GM23338 (cell line): ENCODE data around the gene EXOC6B. TPM values are rescaled to one million over a fixed set of nuclear protein-coding genes. Genes with fewer than 3 reads are reported as not detected.

Source experiments
- ATAC-seq: fragments of 200-7000 bp; cut with Tn5 transposase; 3 replicates; pipeline ENCODE4 v1.9.1; 2020
- DNase-seq: peaks from one replicate; pipeline ENCODE4 v3.0.0-alpha.2; 2015; ENCODE audit warnings: low spot score
- H2AFZ ChIP-seq: fragments of 200-600 bp; sonication (generic); 2 replicates; pipeline ENCODE4 v1.8.0; 2016; ENCODE audit warnings: antibody characterized with exemption, mild to moderate bottlenecking, moderate library complexity
- H3F3A ChIP-seq: fragments of 200-600 bp; sonication (generic); replicated peaks from 2 replicates; pipeline ENCODE4 v1.8.0; 2017; ENCODE audit warnings: antibody characterized with exemption, mixed run types, low read depth
- H3K27ac ChIP-seq: fragments of 200-600 bp; sonication (generic); 2 replicates; pipeline ENCODE4 v1.6.1; 2016; ENCODE audit warnings: low read depth
- H3K27me3 ChIP-seq: fragments of 200-600 bp; sonication (generic); 2 replicates; pipeline ENCODE4 v1.8.0; 2016; ENCODE audit warnings: mild to moderate bottlenecking, mixed run types, moderate library complexity; ENCODE audit not compliant: insufficient read depth
- H3K36me3 ChIP-seq: fragments of 200-600 bp; sonication (generic); 2 replicates; pipeline ENCODE4 v1.8.0; 2016; ENCODE audit warnings: mild to moderate bottlenecking; ENCODE audit not compliant: insufficient read depth
- H3K4me1 ChIP-seq: fragments of 200-600 bp; sonication (generic); 2 replicates; pipeline ENCODE4 v1.8.0; 2016; ENCODE audit warnings: mild to moderate bottlenecking, moderate library complexity; ENCODE audit not compliant: insufficient read depth
- H3K4me2 ChIP-seq: fragments of 200-600 bp; sonication (generic); 2 replicates; pipeline ENCODE4 v1.7.1; 2017; ENCODE audit warnings: mixed run types
- H3K4me3 ChIP-seq: fragments of 200-600 bp; sonication (generic); 2 replicates; pipeline ENCODE4 v1.6.1; 2016; ENCODE audit warnings: mixed run types
- H3K79me2 ChIP-seq: fragments of 200-600 bp; sonication (generic); replicated peaks from 2 replicates; pipeline ENCODE4 v1.8.0; 2017; ENCODE audit warnings: mild to moderate bottlenecking; ENCODE audit not compliant: insufficient read depth
- H3K9me2 ChIP-seq: fragments of 200-600 bp; sonication (generic); 2 replicates; pipeline ENCODE4 v1.8.0; 2017; ENCODE audit not compliant: insufficient read depth
- H4K20me1 ChIP-seq: fragments of 200-600 bp; sonication (generic); replicated peaks from 2 replicates; pipeline ENCODE4 v1.8.0; 2017; ENCODE audit warnings: mild to moderate bottlenecking; ENCODE audit not compliant: insufficient read depth
- H3K27ac Mint-ChIP-seq: 2 replicates; pipeline ENCODE4 v1.8.0; 2020; ENCODE audit warnings: inconsistent platforms, mild to moderate bottlenecking, moderate library complexity, mixed read lengths
- H3K27me3 Mint-ChIP-seq: 3 replicates; pipeline ENCODE4 v1.8.0; 2022; ENCODE audit warnings: low read depth, mild to moderate bottlenecking, moderate library complexity, mixed read lengths, inconsistent platforms; ENCODE audit not compliant: insufficient read depth, poor library complexity
- H3K36me3 Mint-ChIP-seq: 3 replicates; pipeline ENCODE4 v1.8.0; 2021; ENCODE audit warnings: low read depth, mild to moderate bottlenecking, inconsistent platforms, moderate library complexity, mixed read lengths
- H3K4me1 Mint-ChIP-seq: 3 replicates; pipeline ENCODE4 v1.8.0; 2020; ENCODE audit warnings: mild to moderate bottlenecking, inconsistent platforms, mixed read lengths
- H3K4me3 Mint-ChIP-seq: 3 replicates; pipeline ENCODE4 v1.8.0; 2021; ENCODE audit warnings: moderate library complexity, mild to moderate bottlenecking, inconsistent platforms, mixed read lengths
- H3K9me3 Mint-ChIP-seq: 3 replicates; pipeline ENCODE4 v1.8.0; 2020; ENCODE audit warnings: moderate library complexity, mild to moderate bottlenecking, inconsistent platforms, mixed read lengths
- CREB1 ChIP-seq: fragments of 250-450 bp; sonication (Bioruptor Pico); IDR thresholded peaks from 2 replicates; pipeline ENCODE4 v1.5.0; 2020; ENCODE audit warnings: low read depth, mild to moderate bottlenecking, moderate library complexity
- EZH2 ChIP-seq: fragments of 200-600 bp; sonication (generic); IDR thresholded peaks from one replicate; pipeline ENCODE4 v1.8.0; 2017; ENCODE audit warnings: antibody characterized with exemption, mild to moderate bottlenecking, low read depth; ENCODE audit not compliant: unreplicated experiment
- EZH2phosphoT487 ChIP-seq: fragments of 200-600 bp; sonication (generic); IDR thresholded peaks from one replicate; pipeline ENCODE4 v1.8.1; 2018; ENCODE audit warnings: antibody characterized with exemption; ENCODE audit not compliant: unreplicated experiment
- JUNB ChIP-seq: IDR thresholded peaks from one replicate; pipeline ENCODE4 v1.6.1; 2016; ENCODE audit warnings: antibody characterized with exemption; ENCODE audit not compliant: unreplicated experiment
- NANOG ChIP-seq: IDR thresholded peaks from 2 replicates; pipeline ENCODE4 v1.6.1; 2016; ENCODE audit warnings: antibody characterized with exemption, borderline replicate concordance
- POLR2AphosphoS5 ChIP-seq: IDR thresholded peaks from 2 replicates; pipeline ENCODE4 v1.6.1; 2016; ENCODE audit warnings: antibody characterized with exemption, low read depth
- STAT1 ChIP-seq: IDR thresholded peaks from one replicate; pipeline ENCODE4 v1.6.1; 2016; ENCODE audit warnings: antibody characterized with exemption; ENCODE audit not compliant: unreplicated experiment
- ZNF114 ChIP-seq: fragments of 250-450 bp; sonication (Bioruptor Pico); IDR thresholded peaks from 2 replicates; pipeline ENCODE4 v1.5.0; 2020; ENCODE audit warnings: mild to moderate bottlenecking, moderate library complexity
- ZNF331 ChIP-seq: fragments of 250-450 bp; sonication (Bioruptor Pico); IDR thresholded peaks from 2 replicates; pipeline ENCODE4 v1.5.0; 2020; ENCODE audit warnings: low read depth, mild to moderate bottlenecking, moderate library complexity
- polyA plus RNA-seq: library from polyadenylated mRNA; unstranded; fragments of >200 nt; fragmentation: Nextera tagmentation; extraction: Ambion mirVana; gene quantifications from 2 replicates; pipeline ENCODE4 v1.2.1, GENCODE V29; 2016
- total RNA-seq: library from RNA; depleted of rRNA; stranded (reverse); fragments of >200 nt; shearing (Covaris generic); gene quantifications from 2 replicates; pipeline ENCODE4 v1.2.3, GENCODE V29; 2014
- TF ChIP-seq, protein P1 (sequence below): fragments of 250-450 bp; sonication (Bioruptor Pico); IDR thresholded peaks from 2 replicates; pipeline ENCODE4 v1.5.0; 2020; ENCODE audit warnings: mild to moderate bottlenecking, moderate library complexity
- TF ChIP-seq, protein P2 (sequence below): IDR thresholded peaks from one replicate; pipeline ENCODE4 v1.6.1; 2018; ENCODE audit warnings: antibody characterized with exemption; ENCODE audit not compliant: unreplicated experiment
- TF ChIP-seq, protein P3 (sequence below): IDR thresholded peaks from 2 replicates; pipeline ENCODE4 v1.6.1; 2016; ENCODE audit warnings: antibody characterized with exemption
- TF ChIP-seq, protein P4 (sequence below), 2 experiments: fragments of 200-600 bp in 1 of 2; sonication (generic) in 1 of 2; conservative IDR thresholded peaks; 2 replicates each; pipeline versions ENCODE4 v1.5.1 to v1.6.1; 2016 to 2017; ENCODE audit warnings: antibody characterized with exemption in 2 of 2, low read depth in 2 of 2, mild to moderate bottlenecking in 2 of 2, moderate library complexity in 1 of 2

Gene EXOC6B
- total and polyA plus RNA-seq, 2 experiments from 2014 or later, result 7.2 to 45.9 TPM

DNA sequence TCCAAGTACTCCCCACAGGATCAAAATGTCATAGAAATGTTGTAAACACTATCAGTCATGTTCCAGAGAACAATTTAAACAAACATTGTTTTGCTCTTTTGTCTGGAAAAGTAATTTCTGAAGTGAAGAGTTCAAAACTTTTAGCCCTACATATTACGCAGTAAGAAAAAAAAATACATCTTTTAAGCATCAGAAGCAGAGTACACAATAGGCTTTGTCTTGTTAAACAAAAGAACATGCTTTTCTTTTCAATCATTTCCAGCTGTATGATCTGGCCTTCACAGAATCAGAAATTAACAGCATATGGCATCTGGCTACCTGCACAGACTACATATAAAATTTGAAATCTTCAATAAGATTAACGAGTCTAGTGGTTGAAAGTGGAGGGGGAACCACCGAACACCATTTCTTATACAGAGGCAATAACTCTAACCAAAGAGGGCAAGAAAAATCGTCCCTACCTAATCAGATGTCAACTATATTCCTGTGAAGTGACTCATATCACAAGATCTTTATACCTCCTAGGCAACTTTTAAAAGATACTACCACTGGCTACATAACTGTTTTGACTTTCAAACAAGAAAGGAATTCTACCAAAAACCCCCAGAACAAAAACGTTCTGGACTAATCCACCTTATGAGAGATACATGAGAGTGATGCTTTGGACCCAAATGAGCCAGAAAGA lies 149.3 kb downstream of the EXOC6B start:
- Histone ChIP-seq H3K9me2 (no peaks in the 10 kb centered on the region), H3K36me3 (no peaks in the 10 kb centered on the region)
- no peaks in the 10 kb centered on the region for H3K9me3 Mint-ChIP-seq

More for the DNA sequence above, 149.3 kb downstream of the EXOC6B start:
- Histone ChIP-seq H3K27ac (no peak overlapping the region), H3K4me3 (no peak overlapping the region), H4K20me1 (no peaks in the 10 kb centered on the region), H3K79me2 (no peaks in the 10 kb centered on the region), H2AFZ (no peak overlapping the region), H3K4me1 (no peaks in the 10 kb centered on the region), H3K4me2 (no peak overlapping the region), H3K27me3 (no peaks in the 10 kb centered on the region), H3F3A (no peaks in the 10 kb centered on the region)
- ATAC-seq (no peak), DNase-seq (no peak)
- H3K36me3 Mint-ChIP-seq, result no peaks in the 10 kb centered on the region
- peaks cover 3% of the 10 kb centered on the region; the same call in 1 of the 3 replicates for H3K4me1 Mint-ChIP-seq
- peaks cover 7% of the 10 kb centered on the region for H3K27me3 Mint-ChIP-seq
- H3K27ac Mint-ChIP-seq, result no peak overlapping the region
- TF ChIP-seq JUNB (no peak), NANOG (no peak), EZH2phosphoT487 (no peak), CREB1 (CRISPR knock-in tag) (no peak), ZNF331 (no peak), EZH2 (no peak), ZNF114 (CRISPR knock-in tag) (no peak), POLR2AphosphoS5 (no peak), STAT1 (no peak)
- TF ChIP-seq, protein P1, sequence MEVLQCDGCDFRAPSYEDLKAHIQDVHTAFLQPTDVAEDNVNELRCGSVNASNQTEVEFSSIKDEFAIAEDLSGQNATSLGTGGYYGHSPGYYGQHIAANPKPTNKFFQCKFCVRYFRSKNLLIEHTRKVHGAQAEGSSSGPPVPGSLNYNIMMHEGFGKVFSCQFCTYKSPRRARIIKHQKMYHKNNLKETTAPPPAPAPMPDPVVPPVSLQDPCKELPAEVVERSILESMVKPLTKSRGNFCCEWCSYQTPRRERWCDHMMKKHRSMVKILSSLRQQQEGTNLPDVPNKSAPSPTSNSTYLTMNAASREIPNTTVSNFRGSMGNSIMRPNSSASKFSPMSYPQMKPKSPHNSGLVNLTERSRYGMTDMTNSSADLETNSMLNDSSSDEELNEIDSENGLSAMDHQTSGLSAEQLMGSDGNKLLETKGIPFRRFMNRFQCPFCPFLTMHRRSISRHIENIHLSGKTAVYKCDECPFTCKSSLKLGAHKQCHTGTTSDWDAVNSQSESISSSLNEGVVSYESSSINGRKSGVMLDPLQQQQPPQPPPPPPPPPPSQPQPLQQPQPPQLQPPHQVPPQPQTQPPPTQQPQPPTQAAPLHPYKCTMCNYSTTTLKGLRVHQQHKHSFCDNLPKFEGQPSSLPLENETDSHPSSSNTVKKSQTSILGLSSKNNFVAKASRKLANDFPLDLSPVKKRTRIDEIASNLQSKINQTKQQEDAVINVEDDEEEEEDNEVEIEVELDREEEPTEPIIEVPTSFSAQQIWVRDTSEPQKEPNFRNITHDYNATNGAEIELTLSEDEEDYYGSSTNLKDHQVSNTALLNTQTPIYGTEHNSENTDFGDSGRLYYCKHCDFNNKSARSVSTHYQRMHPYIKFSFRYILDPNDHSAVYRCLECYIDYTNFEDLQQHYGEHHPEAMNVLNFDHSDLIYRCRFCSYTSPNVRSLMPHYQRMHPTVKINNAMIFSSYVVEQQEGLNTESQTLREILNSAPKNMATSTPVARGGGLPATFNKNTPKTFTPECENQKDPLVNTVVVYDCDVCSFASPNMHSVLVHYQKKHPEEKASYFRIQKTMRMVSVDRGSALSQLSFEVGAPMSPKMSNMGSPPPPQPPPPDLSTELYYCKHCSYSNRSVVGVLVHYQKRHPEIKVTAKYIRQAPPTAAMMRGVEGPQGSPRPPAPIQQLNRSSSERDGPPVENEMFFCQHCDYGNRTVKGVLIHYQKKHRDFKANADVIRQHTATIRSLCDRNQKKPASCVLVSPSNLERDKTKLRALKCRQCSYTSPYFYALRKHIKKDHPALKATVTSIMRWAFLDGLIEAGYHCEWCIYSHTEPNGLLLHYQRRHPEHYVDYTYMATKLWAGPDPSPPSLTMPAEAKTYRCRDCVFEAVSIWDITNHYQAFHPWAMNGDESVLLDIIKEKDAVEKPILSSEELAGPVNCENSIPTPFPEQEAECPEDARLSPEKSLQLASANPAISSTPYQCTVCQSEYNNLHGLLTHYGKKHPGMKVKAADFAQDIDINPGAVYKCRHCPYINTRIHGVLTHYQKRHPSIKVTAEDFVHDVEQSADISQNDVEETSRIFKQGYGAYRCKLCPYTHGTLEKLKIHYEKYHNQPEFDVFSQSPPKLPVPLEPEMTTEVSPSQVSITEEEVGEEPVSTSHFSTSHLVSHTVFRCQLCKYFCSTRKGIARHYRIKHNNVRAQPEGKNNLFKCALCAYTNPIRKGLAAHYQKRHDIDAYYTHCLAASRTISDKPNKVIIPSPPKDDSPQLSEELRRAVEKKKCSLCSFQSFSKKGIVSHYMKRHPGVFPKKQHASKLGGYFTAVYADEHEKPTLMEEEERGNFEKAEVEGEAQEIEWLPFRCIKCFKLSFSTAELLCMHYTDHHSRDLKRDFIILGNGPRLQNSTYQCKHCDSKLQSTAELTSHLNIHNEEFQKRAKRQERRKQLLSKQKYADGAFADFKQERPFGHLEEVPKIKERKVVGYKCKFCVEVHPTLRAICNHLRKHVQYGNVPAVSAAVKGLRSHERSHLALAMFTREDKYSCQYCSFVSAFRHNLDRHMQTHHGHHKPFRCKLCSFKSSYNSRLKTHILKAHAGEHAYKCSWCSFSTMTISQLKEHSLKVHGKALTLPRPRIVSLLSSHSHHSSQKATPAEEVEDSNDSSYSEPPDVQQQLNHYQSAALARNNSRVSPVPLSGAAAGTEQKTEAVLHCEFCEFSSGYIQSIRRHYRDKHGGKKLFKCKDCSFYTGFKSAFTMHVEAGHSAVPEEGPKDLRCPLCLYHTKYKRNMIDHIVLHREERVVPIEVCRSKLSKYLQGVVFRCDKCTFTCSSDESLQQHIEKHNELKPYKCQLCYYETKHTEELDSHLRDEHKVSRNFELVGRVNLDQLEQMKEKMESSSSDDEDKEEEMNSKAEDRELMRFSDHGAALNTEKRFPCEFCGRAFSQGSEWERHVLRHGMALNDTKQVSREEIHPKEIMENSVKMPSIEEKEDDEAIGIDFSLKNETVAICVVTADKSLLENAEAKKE, result no peak
- TF ChIP-seq, protein P2, sequence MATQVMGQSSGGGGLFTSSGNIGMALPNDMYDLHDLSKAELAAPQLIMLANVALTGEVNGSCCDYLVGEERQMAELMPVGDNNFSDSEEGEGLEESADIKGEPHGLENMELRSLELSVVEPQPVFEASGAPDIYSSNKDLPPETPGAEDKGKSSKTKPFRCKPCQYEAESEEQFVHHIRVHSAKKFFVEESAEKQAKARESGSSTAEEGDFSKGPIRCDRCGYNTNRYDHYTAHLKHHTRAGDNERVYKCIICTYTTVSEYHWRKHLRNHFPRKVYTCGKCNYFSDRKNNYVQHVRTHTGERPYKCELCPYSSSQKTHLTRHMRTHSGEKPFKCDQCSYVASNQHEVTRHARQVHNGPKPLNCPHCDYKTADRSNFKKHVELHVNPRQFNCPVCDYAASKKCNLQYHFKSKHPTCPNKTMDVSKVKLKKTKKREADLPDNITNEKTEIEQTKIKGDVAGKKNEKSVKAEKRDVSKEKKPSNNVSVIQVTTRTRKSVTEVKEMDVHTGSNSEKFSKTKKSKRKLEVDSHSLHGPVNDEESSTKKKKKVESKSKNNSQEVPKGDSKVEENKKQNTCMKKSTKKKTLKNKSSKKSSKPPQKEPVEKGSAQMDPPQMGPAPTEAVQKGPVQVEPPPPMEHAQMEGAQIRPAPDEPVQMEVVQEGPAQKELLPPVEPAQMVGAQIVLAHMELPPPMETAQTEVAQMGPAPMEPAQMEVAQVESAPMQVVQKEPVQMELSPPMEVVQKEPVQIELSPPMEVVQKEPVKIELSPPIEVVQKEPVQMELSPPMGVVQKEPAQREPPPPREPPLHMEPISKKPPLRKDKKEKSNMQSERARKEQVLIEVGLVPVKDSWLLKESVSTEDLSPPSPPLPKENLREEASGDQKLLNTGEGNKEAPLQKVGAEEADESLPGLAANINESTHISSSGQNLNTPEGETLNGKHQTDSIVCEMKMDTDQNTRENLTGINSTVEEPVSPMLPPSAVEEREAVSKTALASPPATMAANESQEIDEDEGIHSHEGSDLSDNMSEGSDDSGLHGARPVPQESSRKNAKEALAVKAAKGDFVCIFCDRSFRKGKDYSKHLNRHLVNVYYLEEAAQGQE, result no peak
- TF ChIP-seq, protein P3, sequence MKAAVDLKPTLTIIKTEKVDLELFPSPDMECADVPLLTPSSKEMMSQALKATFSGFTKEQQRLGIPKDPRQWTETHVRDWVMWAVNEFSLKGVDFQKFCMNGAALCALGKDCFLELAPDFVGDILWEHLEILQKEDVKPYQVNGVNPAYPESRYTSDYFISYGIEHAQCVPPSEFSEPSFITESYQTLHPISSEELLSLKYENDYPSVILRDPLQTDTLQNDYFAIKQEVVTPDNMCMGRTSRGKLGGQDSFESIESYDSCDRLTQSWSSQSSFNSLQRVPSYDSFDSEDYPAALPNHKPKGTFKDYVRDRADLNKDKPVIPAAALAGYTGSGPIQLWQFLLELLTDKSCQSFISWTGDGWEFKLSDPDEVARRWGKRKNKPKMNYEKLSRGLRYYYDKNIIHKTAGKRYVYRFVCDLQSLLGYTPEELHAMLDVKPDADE, result no peak
- TF ChIP-seq, protein P4, sequence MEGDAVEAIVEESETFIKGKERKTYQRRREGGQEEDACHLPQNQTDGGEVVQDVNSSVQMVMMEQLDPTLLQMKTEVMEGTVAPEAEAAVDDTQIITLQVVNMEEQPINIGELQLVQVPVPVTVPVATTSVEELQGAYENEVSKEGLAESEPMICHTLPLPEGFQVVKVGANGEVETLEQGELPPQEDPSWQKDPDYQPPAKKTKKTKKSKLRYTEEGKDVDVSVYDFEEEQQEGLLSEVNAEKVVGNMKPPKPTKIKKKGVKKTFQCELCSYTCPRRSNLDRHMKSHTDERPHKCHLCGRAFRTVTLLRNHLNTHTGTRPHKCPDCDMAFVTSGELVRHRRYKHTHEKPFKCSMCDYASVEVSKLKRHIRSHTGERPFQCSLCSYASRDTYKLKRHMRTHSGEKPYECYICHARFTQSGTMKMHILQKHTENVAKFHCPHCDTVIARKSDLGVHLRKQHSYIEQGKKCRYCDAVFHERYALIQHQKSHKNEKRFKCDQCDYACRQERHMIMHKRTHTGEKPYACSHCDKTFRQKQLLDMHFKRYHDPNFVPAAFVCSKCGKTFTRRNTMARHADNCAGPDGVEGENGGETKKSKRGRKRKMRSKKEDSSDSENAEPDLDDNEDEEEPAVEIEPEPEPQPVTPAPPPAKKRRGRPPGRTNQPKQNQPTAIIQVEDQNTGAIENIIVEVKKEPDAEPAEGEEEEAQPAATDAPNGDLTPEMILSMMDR (conservative IDR thresholded peaks at IDR 0.05; ENCODE audit: low read depth in 2 of 2), result no peak
- no peak overlapping the region for H3K4me3 Mint-ChIP-seq
